Lower leg skin (tissue), 3 donors: ENCODE data around the gene TREM1.

Experiments used
- CTCF ChIP-seq, 3 donors: fragments of 450-650 bp; IDR thresholded peaks; one replicate each; pipeline ENCODE4 v1.5.1; 2016; ENCODE audit warnings: antibody characterized with exemption in 3 of 3, mild to moderate bottlenecking in 3 of 3, moderate library complexity in 2 of 3
- POLR2A ChIP-seq, 2 donors: fragments of 450-650 bp; IDR thresholded peaks; one replicate each; pipeline ENCODE4 v1.6.1; 2016 to 2017; ENCODE audit warnings: antibody characterized with exemption in 2 of 2, mild to moderate bottlenecking in 1 of 2, moderate library complexity in 1 of 2

- TF ChIP-seq CTCF (IDR thresholded peaks at IDR 0.05) (no peak), POLR2A (IDR thresholded peaks at IDR 0.05) (no peak)
These were observed 30.7 kb downstream of the TREM1 start for GRCh38 chr6:41255638-41256246.
